ENCODE results near the gene DKKL1. TPM values are rescaled to one million over a fixed set of nuclear protein-coding genes. Genes with fewer than 3 reads are reported as not detected.

The DKKL1 gene
- total RNA-seq, 1 experiment from 2014 or later: 2.4 TPM

DNA sequence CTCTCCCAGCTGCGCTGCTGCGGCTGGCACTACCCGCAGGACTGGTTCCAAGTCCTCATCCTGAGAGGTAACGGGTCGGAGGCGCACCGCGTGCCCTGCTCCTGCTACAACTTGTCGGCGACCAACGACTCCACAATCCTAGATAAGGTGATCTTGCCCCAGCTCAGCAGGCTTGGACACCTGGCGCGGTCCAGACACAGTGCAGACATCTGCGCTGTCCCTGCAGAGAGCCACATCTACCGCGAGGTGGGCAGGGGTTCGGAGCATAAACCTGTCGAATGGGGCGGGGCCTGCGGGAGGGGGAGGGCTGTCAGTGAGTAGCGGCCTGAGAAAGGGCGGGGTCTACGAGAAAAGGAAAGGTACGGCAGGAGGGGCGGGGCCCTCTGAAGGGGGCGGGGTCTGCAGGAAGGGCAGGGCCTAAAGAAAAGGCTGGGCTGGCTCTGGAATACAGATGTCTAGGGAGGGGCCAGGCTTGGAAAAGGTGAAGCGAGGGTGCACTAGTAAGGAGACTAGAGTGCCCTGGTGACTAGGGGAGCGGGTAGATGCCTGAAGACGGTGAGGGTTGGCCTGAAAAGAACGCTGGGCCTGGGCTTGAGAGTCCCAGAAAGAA is 24.9 kb upstream of the DKKL1 start (continued):
- 0 out of 2 replicates have a peak, but pooled peaks have one; percentile 65 for TF ChIP-seq ZNF532 (CRISPR knock-in tag; IDR thresholded peaks at IDR 0.05; ENCODE audit: borderline replicate concordance)
- TF ChIP-seq, protein P1, sequence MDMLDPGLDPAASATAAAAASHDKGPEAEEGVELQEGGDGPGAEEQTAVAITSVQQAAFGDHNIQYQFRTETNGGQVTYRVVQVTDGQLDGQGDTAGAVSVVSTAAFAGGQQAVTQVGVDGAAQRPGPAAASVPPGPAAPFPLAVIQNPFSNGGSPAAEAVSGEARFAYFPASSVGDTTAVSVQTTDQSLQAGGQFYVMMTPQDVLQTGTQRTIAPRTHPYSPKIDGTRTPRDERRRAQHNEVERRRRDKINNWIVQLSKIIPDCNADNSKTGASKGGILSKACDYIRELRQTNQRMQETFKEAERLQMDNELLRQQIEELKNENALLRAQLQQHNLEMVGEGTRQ (CRISPR knock-in tag; IDR thresholded peaks at IDR 0.05): no peak
- no peak for TF ChIP-seq ZNF219 (CRISPR knock-in tag; IDR thresholded peaks at IDR 0.05; ENCODE audit: borderline replicate concordance)
- TF ChIP-seq EMX1 (CRISPR knock-in tag; IDR thresholded peaks at IDR 0.05): 0 out of 2 replicates have a peak, but pooled peaks have one; percentile 45
- no peak for TF ChIP-seq HMGXB4 (CRISPR knock-in tag; IDR thresholded peaks at IDR 0.05)
- TF ChIP-seq, protein P2, sequence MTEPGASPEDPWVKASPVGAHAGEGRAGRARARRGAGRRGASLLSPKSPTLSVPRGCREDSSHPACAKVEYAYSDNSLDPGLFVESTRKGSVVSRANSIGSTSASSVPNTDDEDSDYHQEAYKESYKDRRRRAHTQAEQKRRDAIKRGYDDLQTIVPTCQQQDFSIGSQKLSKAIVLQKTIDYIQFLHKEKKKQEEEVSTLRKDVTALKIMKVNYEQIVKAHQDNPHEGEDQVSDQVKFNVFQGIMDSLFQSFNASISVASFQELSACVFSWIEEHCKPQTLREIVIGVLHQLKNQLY (CRISPR knock-in tag; IDR thresholded peaks at IDR 0.05): no peak
- TF ChIP-seq NFATC4 (CRISPR knock-in tag; IDR thresholded peaks at IDR 0.05): peak; percentile 59; the same call in 1 of the 2 replicates
- TF ChIP-seq E2F5 (CRISPR knock-in tag; IDR thresholded peaks at IDR 0.05): no peak
- no peak for TF ChIP-seq CBFB (CRISPR knock-in tag; IDR thresholded peaks at IDR 0.05; ENCODE audit: low read depth)
- no peak for TF ChIP-seq ESRRA (CRISPR knock-in tag; IDR thresholded peaks at IDR 0.05; ENCODE audit: borderline replicate concordance)
- 0 out of 2 replicates have a peak, but pooled peaks have one; percentile 12 for TF ChIP-seq USF1 (CRISPR knock-in tag; IDR thresholded peaks at IDR 0.05)
- no peak for TF ChIP-seq CREB1 (CRISPR knock-in tag; IDR thresholded peaks at IDR 0.05)
- no peak for TF ChIP-seq NFYB (CRISPR knock-in tag; conservative IDR thresholded peaks at IDR 0.05; ENCODE audit: low read depth)

DNA sequence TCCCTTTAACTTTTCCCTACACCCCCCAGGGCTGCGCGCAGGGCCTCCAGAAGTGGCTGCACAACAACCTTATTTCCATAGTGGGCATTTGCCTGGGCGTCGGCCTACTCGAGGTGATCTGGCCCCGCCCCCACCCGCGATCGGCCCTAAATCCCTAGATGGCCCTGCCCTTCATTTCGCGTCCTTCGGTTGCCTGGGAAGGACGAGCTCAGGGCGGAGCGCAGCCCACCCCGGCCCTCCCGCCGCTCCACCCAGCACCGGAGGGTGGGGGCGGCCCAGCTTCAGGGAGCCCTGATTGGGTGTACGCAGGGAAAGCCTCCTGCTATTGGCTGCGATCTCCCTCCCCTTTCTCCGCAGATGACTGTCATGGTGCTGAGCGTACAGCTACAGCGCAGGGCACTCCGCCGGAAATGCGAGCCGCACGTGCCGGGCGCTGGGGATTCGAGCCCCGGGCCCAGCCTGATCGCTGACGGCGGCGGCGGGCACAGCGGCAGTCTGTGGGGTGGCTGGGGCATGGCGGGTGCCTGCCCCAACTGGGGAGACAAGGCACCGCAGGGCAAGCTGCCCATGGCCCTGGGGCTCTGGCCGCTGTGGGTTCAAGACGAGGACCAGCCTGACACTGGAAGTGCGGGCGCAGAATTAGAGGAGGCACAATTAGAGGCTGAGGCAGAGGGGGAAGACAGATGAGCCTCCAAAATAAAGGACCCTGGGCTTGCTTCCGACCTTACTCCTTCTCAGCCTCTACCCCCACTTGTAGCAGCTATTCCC is 24.2 kb upstream of the DKKL1 start:
- peaks cover 39% of the 10 kb centered on the region for H3K27me3 Mint-ChIP-seq (ENCODE audit: low read depth)
- H3K36me3 Mint-ChIP-seq: peaks cover 41% of the 10 kb centered on the region
- ATAC-seq (peak; percentile 85), DNase-seq (ENCODE audit: low spot score) (peak; percentile 93)
- H3K27ac Mint-ChIP-seq: peak overlapping the region; percentile 95
- POLR2A ChIA-PET: interaction anchor here (0.5 to 1.7 kb wide), 6 partner anchors 22 to 588 kb away, joined by 3 to 12 read pairs (median 4); partner anchors contain the start of genes ALDH16A1 and TEAD2
- peaks cover 24% of the 10 kb centered on the region for H3K4me1 Mint-ChIP-seq
- H3K9me3 Mint-ChIP-seq: no peaks in the 10 kb centered on the region
- CTCF ChIA-PET: interaction anchor here (0.5 to 3.5 kb wide), 24 partner anchors 9 to 346 kb away, joined by 3 to 20 read pairs (median 4); partner anchors contain the start of genes DKKL1, RUVBL2 and TEAD2
- peak overlapping the region; percentile 83 for H3K4me3 Mint-ChIP-seq
- TF ChIP-seq, protein P3, sequence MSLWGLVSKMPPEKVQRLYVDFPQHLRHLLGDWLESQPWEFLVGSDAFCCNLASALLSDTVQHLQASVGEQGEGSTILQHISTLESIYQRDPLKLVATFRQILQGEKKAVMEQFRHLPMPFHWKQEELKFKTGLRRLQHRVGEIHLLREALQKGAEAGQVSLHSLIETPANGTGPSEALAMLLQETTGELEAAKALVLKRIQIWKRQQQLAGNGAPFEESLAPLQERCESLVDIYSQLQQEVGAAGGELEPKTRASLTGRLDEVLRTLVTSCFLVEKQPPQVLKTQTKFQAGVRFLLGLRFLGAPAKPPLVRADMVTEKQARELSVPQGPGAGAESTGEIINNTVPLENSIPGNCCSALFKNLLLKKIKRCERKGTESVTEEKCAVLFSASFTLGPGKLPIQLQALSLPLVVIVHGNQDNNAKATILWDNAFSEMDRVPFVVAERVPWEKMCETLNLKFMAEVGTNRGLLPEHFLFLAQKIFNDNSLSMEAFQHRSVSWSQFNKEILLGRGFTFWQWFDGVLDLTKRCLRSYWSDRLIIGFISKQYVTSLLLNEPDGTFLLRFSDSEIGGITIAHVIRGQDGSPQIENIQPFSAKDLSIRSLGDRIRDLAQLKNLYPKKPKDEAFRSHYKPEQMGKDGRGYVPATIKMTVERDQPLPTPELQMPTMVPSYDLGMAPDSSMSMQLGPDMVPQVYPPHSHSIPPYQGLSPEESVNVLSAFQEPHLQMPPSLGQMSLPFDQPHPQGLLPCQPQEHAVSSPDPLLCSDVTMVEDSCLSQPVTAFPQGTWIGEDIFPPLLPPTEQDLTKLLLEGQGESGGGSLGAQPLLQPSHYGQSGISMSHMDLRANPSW (CRISPR knock-in tag; conservative IDR thresholded peaks at IDR 0.05; ENCODE audit: low read depth): no peak
- peak; percentile 96 for TF ChIP-seq ZNF138 (CRISPR knock-in tag; conservative IDR thresholded peaks at IDR 0.05)
- peak; percentile 96; the same call in 1 of the 2 replicates for TF ChIP-seq ETV6 (CRISPR knock-in tag; IDR thresholded peaks at IDR 0.05)
- TF ChIP-seq ZNF396 (CRISPR knock-in tag; IDR thresholded peaks at IDR 0.05; ENCODE audit: borderline replicate concordance): no peak
- TF ChIP-seq, protein P2 (CRISPR knock-in tag; IDR thresholded peaks at IDR 0.05): peak; percentile 89; the same call in 1 of the 2 replicates
- TF ChIP-seq, protein P4, sequence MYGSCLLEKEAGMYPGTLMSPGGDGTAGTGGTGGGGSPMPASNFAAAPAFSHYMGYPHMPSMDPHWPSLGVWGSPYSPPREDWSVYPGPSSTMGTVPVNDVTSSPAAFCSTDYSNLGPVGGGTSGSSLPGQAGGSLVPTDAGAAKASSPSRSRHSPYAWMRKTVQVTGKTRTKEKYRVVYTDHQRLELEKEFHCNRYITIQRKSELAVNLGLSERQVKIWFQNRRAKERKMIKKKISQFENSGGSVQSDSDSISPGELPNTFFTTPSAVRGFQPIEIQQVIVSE (CRISPR knock-in tag; IDR thresholded peaks at IDR 0.05; ENCODE audit: borderline replicate concordance): no peak
- TF ChIP-seq NFE2L1 (CRISPR knock-in tag; IDR thresholded peaks at IDR 0.05): peak; percentile 94
